ENCODE data around the gene GEMIN2.

The GEMIN2 gene

DNA sequence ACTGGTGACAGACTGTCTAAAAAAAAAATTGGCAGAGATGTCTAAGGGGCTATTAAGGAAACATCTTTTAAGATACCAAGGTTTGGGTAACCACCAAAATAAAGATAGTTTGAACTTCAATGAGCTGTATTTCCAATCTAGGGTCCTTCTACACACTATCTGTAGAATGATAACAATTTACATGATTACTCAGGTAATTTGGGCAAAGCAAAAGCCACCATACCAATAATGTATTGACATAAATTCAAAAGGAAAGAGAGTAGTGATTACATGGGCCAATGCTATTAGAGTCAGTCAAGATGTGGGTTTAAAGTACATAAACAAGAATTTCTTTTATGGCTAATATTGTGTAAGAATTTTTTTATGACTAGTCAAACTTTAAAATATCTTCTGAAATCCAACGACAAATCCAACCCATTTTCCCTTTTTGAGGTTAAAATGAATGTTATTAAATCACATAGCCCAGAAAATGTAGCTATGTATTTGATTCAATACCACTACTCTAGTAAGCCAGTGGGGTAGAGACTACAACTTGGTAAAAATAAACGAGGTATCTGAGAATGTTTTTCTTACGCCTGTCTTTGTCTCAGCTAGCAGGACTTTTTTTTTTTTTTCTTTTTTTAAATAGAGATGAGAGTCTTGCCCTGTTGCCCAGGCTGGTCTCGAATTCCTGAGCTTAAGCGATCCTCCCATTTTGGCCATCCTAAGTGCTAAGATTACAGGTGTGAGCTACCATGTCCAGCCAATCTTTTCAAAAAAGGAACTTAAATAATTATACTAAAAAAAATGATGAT lies 71.3 kb downstream of the GEMIN2 start:
- in situ Hi-C loops (cut with HindIII; ENCODE audit: low sequenced_read_pairs) = no loop called here
- H3K4me3 ChIP-seq (ENCODE audit: low read depth, low read length) = no peak overlapping the region
- TF ChIP-seq, protein P1, sequence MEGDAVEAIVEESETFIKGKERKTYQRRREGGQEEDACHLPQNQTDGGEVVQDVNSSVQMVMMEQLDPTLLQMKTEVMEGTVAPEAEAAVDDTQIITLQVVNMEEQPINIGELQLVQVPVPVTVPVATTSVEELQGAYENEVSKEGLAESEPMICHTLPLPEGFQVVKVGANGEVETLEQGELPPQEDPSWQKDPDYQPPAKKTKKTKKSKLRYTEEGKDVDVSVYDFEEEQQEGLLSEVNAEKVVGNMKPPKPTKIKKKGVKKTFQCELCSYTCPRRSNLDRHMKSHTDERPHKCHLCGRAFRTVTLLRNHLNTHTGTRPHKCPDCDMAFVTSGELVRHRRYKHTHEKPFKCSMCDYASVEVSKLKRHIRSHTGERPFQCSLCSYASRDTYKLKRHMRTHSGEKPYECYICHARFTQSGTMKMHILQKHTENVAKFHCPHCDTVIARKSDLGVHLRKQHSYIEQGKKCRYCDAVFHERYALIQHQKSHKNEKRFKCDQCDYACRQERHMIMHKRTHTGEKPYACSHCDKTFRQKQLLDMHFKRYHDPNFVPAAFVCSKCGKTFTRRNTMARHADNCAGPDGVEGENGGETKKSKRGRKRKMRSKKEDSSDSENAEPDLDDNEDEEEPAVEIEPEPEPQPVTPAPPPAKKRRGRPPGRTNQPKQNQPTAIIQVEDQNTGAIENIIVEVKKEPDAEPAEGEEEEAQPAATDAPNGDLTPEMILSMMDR (IDR thresholded peaks at IDR 0.05; ENCODE audit: low read depth, low read length) = no peak
- no peak for DNase-seq (ENCODE audit: low read depth, low spot score)

Measured in astrocyte of the spinal cord (primary cell).